HG02870 (cell line): ENCODE data around the gene NDUFB2.
A peak's percentile ranks its signal among the peaks of the same experiment; 100 is the strongest.
"Not testable (repeated sequence)": the region's sequence is repeated elsewhere in the genome, so short reads cannot be mapped to it uniquely, and the experiment has no call there.

Experiments
- ATAC-seq: cut with Tn5 transposase; IDR thresholded peaks from one replicate; pipeline ENCODE4 v1.9.1; 2021; ENCODE audit warnings: mild to moderate bottlenecking, moderate library complexity; ENCODE audit not compliant: unreplicated experiment

Gene NDUFB2

DNA sequence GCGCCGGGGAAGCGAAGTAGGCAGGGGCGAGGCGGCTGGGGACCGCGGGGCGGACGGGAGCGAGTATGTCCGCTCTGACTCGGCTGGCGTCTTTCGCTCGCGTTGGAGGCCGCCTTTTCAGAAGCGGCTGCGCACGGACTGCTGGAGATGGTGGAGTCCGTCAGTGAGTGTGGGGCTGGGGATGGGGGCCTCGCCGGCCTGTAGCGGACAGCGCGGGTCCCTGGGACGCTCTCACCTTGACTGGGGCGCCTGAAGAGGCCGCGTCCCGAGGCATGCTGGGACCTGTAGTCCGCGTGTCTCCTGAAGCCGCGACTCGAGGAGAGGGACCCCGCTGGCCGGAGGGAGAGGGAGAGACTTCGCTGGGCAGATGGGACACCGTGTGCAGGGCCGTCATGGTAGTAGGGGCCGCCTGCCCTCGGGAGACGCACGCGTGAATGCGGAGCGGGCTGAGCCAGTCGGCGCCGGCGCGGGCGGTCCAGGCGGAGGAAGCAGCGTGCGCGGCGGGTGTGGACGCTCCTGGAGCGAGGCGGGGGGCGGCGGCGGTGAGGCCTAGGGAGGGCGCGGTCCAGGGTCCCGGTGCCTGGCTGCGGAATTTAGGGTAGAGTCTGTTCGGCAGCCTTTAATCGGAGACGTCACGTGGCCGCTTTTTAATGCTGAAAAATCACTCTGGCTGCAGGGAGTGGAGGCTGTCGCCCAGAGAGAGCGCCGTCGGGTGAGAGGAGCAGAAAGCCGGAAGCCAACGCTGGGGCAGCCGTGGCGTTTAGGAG is at the start of gene NDUFB2:
Gene NDUFB2 (plus strand): TSS at position 29 of the 767 bp plus-strand sequence. CDS start 37 bp downstream, at position 66.
- peak; percentile 88 for ATAC-seq

DNA sequence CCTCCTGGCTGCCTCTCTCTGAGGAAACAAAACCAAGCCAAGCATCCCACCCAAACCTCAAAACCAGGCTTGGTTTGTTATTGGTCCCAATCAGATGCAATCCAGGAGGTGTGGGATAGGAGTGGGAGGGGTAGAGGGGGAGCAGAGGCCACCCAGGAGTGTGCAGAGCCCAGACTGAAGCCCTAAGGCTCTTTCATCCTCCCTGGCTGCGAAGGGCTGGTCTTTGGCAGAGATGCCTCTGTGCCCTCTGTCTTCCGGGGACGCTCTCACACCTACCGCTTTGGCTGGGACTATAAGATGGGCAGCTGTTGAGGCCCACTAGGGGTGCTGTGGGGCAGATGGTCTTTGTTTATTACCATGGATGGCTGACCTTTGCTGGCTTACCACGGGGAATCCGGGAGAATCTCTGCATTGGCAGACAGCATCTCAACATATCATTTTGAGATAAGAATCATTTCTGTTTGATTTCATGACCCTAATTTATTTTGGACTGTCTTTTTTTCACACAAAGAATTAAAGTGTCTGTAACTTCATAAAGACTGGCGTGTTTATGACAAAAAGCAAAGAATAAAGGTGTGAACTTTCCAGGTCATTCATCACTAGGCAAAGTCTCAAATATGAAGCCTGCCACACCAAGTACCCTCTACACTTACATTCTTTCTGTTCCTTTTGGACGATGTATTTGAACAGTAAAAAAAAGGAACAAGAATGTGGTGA is 49.4 kb upstream of the NDUFB2 start:
- peak; percentile 67 for ATAC-seq

DNA sequence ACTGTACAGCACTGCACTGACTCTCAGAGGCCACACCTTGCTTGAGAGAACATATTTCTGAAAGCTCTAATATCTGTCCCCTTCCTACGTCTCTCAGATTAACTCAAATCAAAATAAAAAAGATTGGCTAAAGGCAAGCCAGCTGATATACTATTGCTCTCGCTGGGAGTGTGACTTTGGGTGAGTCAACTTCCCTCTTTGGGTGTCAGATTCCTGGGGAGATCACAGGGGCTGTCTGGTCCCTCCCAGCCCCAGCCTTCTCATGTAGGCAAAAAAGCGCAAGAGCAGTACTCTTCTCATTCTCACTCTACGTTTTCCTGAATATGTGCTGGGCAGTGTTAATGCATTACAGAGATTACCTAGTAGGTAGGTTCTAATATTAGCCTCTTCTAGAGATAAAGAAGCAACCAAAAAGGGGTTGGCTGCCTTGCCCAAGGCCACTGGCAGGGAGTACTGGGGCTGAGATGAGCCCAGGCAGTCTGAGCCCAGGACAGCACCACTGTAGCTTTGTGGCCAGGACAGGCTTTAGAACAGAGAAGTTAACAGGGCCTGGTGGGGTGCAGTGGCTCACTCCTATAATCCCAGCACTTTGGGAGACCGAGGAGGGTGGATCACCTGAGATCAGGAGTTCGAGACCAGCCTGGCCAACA is 46.8 kb upstream of the NDUFB2 start:
- ATAC-seq: no peak

DNA sequence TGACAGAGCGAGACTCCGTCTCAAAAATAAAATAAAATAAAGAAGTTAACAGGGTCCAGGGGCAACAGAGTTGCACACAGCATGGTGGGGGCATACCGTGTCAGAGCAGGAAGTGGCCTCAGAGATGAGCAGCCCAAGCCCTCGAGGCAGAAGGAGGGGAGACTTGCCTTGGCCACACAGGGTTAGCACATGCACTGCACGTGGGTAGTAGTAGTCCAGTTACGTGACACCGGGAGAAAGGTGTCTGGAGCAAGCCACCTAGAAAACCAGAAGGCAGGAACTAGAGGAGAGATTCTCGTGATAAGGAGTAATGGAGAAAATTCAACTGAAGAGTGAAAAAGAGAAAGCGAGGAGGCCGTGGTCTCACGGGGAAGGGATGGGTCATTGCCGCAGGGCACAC is 46.1 kb upstream of the NDUFB2 start:
- no peak for ATAC-seq

DNA sequence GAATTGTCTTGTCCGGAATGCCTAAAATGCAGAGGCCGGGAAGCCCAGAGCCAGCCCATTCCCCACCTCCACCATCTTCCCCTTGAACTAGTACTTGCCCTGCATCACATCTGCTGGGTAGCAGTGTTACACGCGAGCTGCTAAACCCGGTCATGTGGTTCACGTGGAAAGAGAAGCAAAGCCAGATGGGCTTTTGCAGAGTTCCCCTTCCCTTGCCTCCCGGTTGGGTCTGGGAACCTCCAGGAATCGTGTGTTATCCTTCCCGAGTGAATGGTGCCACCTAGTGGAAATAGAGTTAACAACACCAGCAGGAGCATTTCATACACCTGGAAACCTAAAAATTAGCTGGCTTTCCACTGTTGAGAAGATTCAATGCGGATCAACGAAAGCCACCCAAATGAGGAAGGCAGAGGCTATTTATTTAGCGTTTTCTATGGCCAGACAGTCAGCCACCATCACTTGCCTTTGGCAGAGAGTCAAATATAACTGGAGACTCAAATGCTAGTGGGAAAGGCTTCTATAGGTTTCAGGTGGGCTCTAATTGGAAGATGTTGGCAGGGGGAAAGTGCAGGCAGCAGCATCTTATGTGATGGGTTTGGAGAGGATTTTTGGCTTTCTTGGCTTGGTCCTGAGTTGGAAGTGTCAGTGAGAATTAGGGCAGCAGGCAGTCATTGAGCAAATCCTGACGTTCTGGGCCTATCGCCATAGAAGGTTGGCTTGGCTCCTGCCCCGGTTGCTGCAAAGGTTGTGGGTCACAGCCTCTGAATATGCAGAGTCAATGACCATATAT is 43.0 kb upstream of the NDUFB2 start:
- no peak for ATAC-seq

DNA sequence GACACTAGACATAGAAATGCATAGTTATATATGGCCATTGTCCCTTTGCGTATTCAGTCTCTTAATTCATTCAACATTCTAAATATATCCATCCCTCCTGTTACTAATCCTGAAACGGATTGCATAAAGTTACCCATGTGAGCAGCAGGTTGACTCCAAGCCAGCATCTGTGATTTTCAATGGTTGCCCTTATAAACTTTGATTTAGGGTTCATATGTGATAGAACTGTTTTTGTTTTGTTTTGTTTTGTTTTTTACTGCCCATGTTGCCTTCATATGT is 42.5 kb upstream of the NDUFB2 start:
- no peak for ATAC-seq

DNA sequence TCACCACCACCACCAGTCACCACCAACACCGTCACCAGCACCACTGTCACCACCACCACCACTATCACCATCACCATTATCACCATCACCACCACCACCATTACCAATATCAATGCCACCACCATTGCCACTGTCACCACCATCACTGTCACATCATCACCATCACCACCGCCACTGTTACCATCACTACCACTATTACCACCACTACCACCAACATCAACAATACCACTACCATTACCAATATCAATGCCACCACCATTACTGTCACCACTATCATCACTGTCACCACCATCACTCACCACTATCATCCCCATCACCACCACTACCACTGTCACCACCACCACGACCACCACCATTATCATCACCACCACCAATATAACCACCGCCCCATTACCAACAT is 41.8 kb upstream of the NDUFB2 start:
- no peak for ATAC-seq

DNA sequence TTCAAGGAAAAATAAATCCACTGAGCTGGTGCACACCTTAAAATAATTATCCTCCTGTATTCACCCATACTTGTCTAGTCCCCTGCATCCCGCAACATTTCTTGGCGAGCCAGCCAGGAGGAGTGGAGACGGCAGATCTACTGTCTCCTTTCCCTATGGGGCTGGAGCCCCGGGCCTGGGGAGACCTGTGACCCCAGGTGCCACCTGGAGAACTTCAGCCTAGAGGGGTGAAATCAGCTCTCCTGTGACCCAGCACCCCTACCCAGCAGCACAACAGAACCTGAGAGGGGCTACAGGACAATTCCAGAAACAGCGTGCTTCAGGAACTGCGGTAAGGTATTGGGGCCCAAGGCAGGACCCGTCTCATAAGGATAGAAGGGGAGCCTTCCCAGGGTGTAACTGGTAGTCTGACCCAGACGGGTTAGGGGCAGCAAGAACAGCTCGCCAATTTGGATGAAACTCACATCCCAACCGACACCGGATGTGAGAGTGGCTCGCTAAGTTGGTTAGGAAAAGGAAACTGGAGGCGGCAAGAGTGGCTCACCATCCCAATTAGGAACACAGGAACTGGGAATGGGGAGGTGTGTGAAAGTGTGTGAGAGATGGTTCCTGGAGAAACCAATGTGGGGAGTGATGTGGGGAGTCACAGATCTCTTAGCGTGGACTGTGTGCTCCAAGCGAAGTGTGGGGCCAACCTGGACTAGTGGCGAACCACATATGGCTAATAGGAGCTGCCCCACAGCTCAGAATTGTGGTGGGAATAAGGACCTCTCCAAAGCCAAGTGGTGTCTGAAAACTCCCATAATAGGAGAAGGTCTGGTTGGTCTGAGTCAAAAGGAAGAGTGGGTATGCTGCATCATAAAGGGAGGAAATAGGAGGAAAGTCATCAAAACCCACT is 40.7 kb upstream of the NDUFB2 start:
- ATAC-seq: no peak

DNA sequence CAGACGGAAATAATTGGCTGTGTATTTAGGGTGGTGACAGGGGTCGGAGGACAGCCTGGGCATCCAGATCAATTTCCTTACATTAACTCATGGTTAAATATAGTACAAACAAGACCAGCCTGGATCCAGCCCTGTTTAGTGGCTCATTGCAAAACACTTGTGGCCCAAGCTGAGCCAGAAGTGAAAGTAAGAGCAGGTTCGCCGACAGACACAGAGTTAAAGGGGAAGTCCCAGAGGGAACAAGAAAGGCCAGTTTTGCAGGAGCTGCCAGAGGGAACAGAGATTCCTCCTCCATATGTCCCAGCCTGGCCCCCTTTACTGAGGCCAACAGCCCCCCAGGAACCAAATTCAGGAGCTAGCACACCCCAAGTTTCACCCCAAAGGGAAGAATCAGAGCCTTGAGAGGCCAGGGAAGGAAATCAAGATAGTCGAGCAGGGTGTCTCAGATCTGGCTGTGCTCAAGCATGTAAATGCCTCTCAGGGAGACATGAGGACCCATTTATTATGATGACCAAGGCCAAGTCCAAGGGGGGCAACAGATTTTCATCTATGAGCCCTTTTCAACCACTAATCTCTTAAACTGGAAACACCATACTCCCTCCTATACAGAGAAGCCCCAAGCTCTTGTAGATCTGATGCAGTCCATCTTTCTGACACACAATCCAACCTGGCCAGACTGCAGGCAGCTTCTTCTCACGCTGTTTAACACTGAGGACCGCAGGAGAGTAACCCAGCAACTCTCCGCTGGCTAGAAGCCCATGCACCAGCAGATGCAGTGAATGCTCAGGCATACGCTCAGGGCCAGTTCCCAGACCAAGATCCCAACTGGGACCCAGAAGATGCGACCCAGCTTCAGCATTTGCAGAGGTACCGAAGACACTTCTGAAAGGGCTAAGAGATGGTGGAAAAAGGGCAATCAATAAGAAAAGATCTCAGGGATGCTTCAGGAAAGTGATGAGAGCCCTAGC is 39.7 kb upstream of the NDUFB2 start:
- peak; percentile 97 for ATAC-seq

DNA sequence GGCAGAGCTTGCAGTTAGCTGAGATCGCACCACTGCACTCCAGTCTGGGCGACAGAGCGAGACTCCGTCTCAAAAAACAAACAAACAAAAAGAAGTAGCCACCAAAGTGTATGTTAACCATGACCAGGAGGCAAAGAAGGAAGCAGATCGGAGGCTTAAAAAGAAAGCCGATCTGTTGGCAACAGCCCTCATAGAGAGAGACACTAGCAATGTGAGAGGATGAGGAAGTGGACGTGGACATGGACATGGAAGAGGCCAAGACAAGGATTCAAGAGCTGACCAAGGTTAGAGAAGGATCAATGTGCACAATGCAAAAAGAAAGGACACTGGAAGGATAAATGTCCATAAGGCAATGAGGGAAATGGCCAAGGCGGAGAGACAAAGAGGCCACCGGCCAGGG is 38.6 kb upstream of the NDUFB2 start:
- ATAC-seq: no peak

DNA sequence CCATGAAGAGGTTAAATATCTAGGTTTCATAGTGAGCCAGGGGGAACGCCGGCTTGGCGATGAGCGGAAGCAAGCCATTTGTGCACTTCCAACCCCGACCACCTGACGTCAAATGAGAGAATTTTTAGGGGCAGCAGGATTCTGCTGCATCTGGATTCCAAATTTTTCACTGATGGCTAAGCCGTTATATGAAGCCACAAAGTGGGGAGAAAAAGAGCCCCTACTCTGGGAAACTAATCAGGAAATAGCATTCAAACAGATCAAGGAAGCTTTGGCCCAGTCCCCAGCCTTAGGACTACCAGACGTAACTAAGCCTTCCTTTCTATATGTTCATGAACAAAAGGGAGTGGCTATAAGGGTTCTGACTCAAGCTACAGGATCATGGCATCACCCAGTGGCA is 36.7 kb upstream of the NDUFB2 start:
- no peak for ATAC-seq

DNA sequence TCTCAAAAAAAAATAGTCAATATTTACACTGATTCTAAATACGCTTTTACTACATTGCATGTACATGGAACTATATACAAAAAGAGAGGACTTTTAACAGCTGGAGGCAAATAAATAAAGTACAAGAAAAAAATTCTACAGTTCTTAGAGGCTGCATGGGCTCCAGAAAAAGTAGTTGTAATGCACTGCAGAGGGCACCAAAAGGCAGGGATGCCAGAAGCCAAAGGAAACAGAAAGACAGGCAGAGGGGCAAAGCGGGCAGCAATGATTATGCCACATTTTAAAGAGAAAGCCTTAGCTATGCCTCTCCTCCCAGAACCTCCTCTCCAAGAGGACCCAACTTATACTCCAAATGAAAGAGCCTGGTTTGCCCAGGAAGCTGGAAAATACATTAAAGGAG is 35.4 kb upstream of the NDUFB2 start:
- ATAC-seq: no peak

DNA sequence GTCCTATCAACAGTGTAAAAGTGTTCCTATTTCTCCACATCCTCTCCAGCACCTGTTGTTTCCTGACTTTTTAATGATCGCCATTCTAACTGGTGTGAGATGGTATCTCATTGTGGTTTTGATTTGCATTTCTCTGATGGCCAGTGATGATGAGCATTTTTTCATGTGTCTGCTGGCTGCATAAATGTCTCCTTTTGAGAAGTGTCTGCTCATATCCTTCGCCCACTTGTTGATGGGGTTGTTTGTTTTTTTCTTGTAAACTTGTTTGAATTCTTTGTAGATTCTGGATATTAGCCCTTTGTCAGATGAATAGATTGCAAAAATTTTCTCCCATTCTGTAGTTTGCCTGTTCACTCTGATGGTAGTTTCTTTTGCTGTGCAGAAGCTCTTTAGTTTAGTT is 33.6 kb upstream of the NDUFB2 start:
- ATAC-seq: not testable (repeated sequence)

DNA sequence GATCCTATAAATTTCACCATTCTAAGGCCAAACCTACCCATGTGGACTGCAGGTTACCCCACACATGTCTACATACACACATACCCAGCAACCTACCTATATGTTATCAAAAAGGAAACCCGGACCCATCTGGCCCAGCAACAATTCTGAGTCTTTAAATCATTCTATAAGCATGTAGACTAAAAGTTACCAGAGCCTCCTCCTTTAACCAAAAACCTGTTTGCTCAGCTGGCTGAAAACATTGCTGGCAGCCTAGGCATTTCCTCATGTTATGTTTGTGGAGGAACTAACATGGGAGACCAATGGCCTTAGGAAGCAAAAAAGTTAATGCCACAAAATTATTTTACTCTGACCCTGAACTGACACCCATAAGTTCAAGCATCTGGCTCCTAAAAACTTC is 29.0 kb upstream of the NDUFB2 start:
- ATAC-seq: no peak

DNA sequence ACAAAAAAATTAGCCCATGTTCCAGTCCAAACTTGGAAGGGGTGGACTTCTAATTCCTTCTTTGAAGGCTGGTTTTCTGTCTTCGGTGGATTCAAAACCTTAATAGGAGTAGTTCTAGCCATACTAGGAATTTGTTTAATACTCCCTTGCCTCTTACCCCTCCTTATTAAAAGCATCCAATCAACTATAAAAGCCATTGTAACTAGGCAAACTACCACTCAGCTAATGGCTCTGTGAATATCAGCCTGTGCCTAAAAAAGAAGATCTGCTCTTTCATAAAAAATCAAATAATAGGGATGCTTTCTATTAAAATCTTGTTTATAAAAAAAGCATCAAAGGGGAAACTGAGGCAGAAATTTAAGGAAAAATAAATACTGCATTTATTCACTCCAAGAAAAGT is 27.9 kb upstream of the NDUFB2 start:
- no peak for ATAC-seq

DNA sequence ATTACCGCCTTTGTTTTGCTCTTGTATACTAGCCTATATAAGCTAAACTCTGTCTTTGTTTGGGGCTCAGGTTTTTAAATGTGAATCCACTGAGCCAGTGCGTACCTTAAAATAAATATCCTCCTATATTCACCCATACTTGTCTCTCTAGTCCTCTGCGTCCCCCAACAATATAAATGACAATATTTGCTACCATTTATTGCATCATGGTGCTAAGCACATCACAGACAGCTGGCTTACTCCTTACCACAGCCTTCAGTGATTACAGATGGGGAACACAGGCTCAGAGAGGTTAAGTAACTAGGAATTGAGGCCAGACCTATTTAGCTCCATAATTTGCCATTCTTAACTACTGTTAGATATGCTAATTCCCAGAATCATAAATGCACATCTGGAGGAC is 27.2 kb upstream of the NDUFB2 start:
- no peak for ATAC-seq

DNA sequence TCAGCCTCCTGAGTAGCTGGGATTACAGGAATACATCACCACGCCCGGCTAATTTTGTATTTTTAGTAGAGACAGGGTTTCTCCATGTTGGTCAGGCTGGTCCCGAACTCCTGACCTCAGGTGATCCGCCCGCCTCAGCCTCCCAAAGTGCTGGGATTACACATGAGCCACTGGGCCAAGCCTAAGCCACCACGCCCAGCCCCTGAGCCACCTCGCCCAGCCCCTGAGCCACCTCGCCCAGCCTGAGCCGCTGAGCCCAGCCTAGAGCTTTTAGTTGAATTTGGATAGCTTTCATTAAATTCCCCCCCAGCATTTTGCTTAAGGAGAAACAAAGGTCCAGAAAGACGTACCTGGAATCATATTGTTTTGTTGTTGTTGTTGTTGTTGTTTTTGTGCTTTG is 26.6 kb upstream of the NDUFB2 start:
- not testable (repeated sequence) for ATAC-seq

DNA sequence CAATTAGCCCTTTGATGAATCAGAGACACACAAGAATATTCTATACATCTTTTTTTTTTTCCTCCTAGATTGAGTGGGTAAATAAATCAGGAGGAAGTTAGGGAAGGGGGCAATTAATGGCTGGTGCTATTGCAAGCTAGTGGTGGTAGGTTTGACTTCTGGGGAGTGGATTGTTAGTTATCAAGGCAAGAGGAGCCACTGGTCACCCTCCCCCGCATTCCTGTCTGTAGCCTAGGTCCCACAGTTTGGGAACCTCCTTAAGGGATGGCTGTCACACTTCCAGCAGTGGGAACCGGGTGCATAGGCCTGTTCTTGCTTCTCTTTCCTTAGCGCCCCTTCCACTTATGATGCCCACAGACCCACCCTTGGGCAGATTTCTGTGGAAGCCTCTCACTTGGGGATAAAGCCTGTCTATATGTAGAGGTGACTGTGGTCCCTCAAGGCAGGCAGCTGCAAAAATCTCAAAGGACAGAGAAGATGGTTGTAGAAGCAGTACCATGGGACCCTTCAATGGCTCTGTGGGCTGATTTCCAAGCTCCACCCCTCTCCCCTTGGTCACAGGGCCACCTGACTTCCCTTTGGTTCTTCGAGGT is 26.1 kb upstream of the NDUFB2 start:
- ATAC-seq: no peak

DNA sequence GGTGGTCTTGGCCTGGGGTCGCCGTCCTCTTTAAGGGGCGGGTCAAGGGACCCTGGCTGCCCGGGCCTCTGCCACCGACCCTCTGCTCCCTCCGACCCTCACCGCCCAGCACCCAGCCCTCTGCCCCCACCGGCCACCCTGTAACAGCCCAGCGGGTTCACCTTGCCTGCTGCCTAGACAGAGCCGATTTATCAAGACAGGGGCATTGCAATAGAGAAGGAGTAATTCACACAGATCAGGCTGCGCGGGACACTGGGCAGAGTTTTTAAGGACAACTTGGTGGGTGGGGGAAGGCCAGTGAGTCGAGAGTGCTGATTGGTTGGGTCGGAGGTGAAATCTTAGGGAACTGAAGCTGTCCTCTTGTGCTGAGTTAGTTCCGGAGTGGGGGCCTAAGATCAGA is 24.5 kb upstream of the NDUFB2 start:
- no peak for ATAC-seq
